MCF 10A (cell line): Measurements from ENCODE around the gene HEMK1. TPM values are rescaled to one million over a fixed set of nuclear protein-coding genes. Genes with fewer than 3 reads are reported as not detected.

Experiments used
- BruUV-seq: library from RNA; stranded (reverse); fragments of 400-500 nt; replicated peaks from 2 replicates; lab custom pipeline; 2021; lab: Mats Ljungman, UMichigan
- CTCF ChIA-PET: fragments of 300-600 bp; sonication (Branson Sonifier 250); formaldehyde crosslinking; extraction: SDS; loops from one replicate; lab custom pipeline; 2021; ENCODE audit warnings: antibody characterized with exemption, inconsistent platforms; lab: Yijun Ruan, JAX
- POLR2A ChIA-PET: fragments of 300-600, 350-650 bp; sonication (Branson Sonifier 250); formaldehyde crosslinking; extraction: SDS; loops from one replicate; lab custom pipeline; 2020; ENCODE audit warnings: antibody characterized with exemption, inconsistent platforms; lab: Yijun Ruan, JAX
- DNase-seq: peaks from one replicate; pipeline ENCODE4 v3.0.0-alpha.2; 2018; ENCODE audit not compliant: unreplicated experiment
- H3K27ac Mint-ChIP-seq: one replicate; pipeline ENCODE4 v1.8.0; 2022; ENCODE audit warnings: mild to moderate bottlenecking, low read depth, mixed read lengths; ENCODE audit not compliant: unreplicated experiment
- H3K27me3 Mint-ChIP-seq: one replicate; pipeline ENCODE4 v1.8.0; 2022; ENCODE audit warnings: mixed read lengths; ENCODE audit not compliant: insufficient read depth, unreplicated experiment
- H3K36me3 Mint-ChIP-seq: one replicate; pipeline ENCODE4 v1.8.0; 2022; ENCODE audit warnings: mild to moderate bottlenecking, moderate library complexity, mixed read lengths; ENCODE audit not compliant: insufficient read depth, unreplicated experiment
- H3K4me1 Mint-ChIP-seq: one replicate; pipeline ENCODE4 v1.8.0; 2022; ENCODE audit warnings: mixed read lengths; ENCODE audit not compliant: insufficient read depth, unreplicated experiment
- H3K4me3 Mint-ChIP-seq: one replicate; pipeline ENCODE4 v1.8.0; 2022; ENCODE audit warnings: mild to moderate bottlenecking, moderate library complexity, mixed read lengths; ENCODE audit not compliant: unreplicated experiment
- H3K9me3 Mint-ChIP-seq: one replicate; pipeline ENCODE4 v1.8.0; 2022; ENCODE audit warnings: mixed read lengths; ENCODE audit not compliant: unreplicated experiment
- CTCF ChIP-seq: fragments of 200-600 bp; IDR thresholded peaks from one replicate; pipeline ENCODE4 v1.8.0; 2022; ENCODE audit warnings: antibody characterized with exemption, mild to moderate bottlenecking; ENCODE audit not compliant: unreplicated experiment
- intact Hi-C: fragments of 100-400 bp; cut with micrococcal nuclease; formaldehyde crosslinking; loops from 2 replicates; pipeline ENCODE4 v1.14.1; 2022
- total RNA-seq: library from RNA; stranded (reverse); gene quantifications from 2 replicates; pipeline ENCODE4 v1.2.3, GENCODE V29; 2022

HEMK1 gene
- total RNA-seq, 1 experiment from 2014 or later: 19.9 TPM

- no peak overlapping the region for H3K4me3 Mint-ChIP-seq
- no peak for DNase-seq
- H3K27me3 Mint-ChIP-seq: no peaks in the 10 kb centered on the region
- POLR2A ChIA-PET: interaction anchor here (0.8 to 3.9 kb wide), 6 partner anchors 10 to 238 kb away, joined by 3 to 15 read pairs (median 6); partner anchors contain the start of genes CYB561D2, HEMK1 and NPRL2
- H3K36me3 Mint-ChIP-seq: no peaks in the 10 kb centered on the region
- H3K9me3 Mint-ChIP-seq: no peaks in the 10 kb centered on the region
- H3K4me1 Mint-ChIP-seq: peaks cover 12% of the 10 kb centered on the region
- no TSS peak for BruUV-seq
- CTCF ChIA-PET: interaction anchor here (0.6 to 5.8 kb wide), 6 partner anchors 11 to 121 kb away, joined by 3 to 71 read pairs (median 4); partner anchors contain the start of gene CISH
- intact Hi-C loops: no loop called here
- no peak for TF ChIP-seq CTCF
- H3K27ac Mint-ChIP-seq: no peak overlapping the region
Measured at GRCh38 chr3:50588759-50589433, 19.6 kb downstream of the HEMK1 start.

DNA sequence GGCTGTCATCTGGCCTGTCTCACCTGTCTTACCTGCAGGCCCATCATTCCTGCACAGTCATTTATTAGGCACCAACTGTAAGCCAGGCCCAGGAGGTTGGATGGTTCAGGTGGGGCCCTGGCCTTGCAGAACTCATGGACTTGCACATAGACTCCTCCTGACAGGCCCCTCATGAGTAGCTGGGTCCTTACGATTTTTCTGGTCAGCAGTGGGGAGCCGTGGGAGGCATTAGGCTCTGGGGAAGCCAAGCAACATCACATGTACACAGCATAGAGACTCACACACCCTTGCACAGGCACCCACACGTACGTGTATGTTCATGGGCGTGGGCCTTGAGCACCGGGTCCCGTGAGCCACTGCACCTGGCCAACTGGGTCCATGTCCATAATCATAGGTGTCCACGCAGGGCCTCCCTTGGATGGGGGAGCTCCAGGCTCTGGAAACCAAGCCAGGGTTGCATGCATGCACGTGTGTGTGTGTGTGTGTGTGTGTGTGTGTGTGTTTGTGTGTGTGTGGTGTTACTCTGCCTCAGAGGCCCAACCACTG, 21.9 kb downstream of the HEMK1 start:
- Mint-ChIP-seq H3K4me3 (no peak overlapping the region), H3K36me3 (no peaks in the 10 kb centered on the region), H3K27me3 (no peaks in the 10 kb centered on the region), H3K9me3 (no peaks in the 10 kb centered on the region), H3K4me1 (peaks cover 5% of the 10 kb centered on the region), H3K27ac (no peak overlapping the region)
- intact Hi-C loops: no loop called here
- no peak for DNase-seq
- no TSS peak for BruUV-seq
- ChIA-PET CTCF (interaction anchor here (0.6 to 4.2 kb wide), 4 partner anchors 19 to 54 kb away, joined by 3 to 33 read pairs (median 8); partner anchors contain the start of gene MAPKAPK3), POLR2A (interaction anchor here (0.7 to 1.5 kb wide), 3 partner anchors 10 to 22 kb away, joined by 3 read pairs; partner anchors contain the start of gene HEMK1)
- no peak for TF ChIP-seq CTCF

DNA sequence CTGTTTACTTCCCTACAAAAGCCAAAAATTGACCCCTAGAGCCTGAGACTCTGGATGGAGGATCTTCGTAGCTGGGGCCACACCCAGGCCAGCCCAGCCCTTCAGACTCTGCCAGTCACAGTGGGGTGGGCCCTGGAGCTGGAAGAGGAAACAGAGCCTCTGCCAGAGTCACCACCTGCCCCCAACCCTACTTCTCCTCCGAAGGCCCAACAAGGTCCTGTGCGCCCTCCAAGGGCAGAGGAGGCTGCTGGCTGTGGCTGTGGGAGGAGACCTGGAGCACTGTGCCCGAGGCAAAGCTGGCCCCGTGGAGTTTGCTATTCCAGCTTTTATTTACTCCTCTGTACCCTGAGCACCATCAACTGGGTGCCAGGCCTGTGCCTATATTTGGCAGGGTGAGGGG, 23.2 kb downstream of the HEMK1 start:
- BruUV-seq: no TSS peak
- ChIA-PET POLR2A (interaction anchor here (0.8 to 1.5 kb wide), 3 partner anchors 10 to 255 kb away, joined by 3 to 4 read pairs (median 3); no protein-coding TSS in a partner anchor), CTCF (interaction anchor here (0.6 to 4.2 kb wide), 7 partner anchors 20 to 797 kb away, joined by 3 to 33 read pairs (median 4); partner anchors contain the start of gene MAPKAPK3)
- no peak for TF ChIP-seq CTCF
- Mint-ChIP-seq H3K4me3 (no peak overlapping the region), H3K4me1 (peaks cover under 1% of the 10 kb centered on the region), H3K9me3 (no peaks in the 10 kb centered on the region), H3K27ac (no peak overlapping the region), H3K36me3 (no peaks in the 10 kb centered on the region), H3K27me3 (no peaks in the 10 kb centered on the region)
- intact Hi-C loops: no loop called here
- DNase-seq: no peak

- intact Hi-C loops: no loop called here
- no peaks in the 10 kb centered on the region for H3K36me3 Mint-ChIP-seq
- ChIA-PET POLR2A (no interaction called here), CTCF (interaction anchor here (4.2 kb wide), 1 partner anchor 21 kb away, joined by 33 read pairs; the partner anchor contains the start of gene MAPKAPK3)
- no peaks in the 10 kb centered on the region for H3K4me1 Mint-ChIP-seq
- H3K27me3 Mint-ChIP-seq: no peaks in the 10 kb centered on the region
- no peak overlapping the region for H3K27ac Mint-ChIP-seq
- H3K9me3 Mint-ChIP-seq: no peaks in the 10 kb centered on the region
- H3K4me3 Mint-ChIP-seq: no peak overlapping the region
- TF ChIP-seq CTCF: no peak
- BruUV-seq: no TSS peak
- no peak for DNase-seq
Measured at GRCh38 chr3:50594253-50594785, 25.0 kb downstream of the HEMK1 start.
